ENCODE data around the gene LNPK.

DNA sequence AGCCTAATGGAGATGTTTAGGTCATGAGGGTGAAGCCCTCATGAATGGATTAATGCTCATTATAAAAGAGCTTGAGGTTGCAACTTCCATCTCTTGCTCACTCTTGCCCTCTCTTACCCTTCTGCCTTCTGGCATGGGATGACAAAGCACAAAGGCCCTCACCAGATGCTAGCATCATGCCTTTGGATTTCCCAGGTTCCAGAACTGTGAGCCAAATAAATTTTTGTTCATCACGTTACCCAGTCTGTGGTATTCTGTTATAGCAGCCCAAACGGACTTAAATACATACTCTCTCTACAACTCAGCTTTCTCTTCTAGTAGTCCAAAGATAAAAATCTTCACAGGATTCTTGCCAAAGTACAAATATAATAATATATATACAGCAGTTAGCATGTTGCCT lies 75.8 kb downstream of the LNPK start:
- no peak for TF ChIP-seq POLR2A (IDR thresholded peaks at IDR 0.05; ENCODE audit: low read length)
- no peak for TF ChIP-seq GATA1 (IDR thresholded peaks at IDR 0.05; ENCODE audit: low read depth, low read length)

Data from erythroblast (primary cell).